Fibroblast of skin of left quadriceps (primary cell): ENCODE data around the gene SYT12.

ENCODE experiments used
- DNase-seq, 2 experiments: peaks; one replicate each; pipeline ENCODE4 v3.0.0-alpha.2; 2013; ENCODE audit warnings: low read depth in 2 of 2

The SYT12 gene

GRCh38 chr11:67098799-67099429, 76.0 kb downstream of the SYT12 start:
- no peak for DNase-seq

- DNase-seq, result no peak
These were observed 76.9 kb downstream of the SYT12 start for GRCh38 chr11:67099831-67100324.
